ENCODE data around the gene EIF5B.

The EIF5B gene

DNA sequence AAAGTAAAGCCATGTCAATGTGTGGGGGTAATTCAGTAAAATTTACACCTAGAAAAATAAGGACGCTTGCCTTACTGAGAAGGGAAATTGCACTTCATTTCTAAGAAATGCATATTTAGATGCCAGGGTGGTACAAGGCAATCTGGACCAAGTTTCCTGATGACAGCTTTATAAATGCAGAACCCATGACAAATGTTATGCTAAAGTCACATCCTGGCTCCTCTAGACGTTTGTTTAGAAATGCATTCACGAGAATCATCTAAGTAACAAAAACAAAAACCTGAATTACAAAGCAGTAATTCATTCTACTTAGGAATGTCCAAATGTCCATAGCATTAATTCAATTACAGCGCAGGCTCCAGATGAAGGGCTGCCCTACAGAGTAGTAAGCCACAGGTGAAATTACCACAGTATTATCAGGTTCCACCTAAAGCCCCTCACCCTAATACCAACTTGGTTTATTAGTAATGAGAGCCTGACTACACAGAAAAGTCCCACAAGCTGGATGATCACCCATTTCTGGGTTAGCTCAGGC is 102.8 kb downstream of the EIF5B start:
- POLR2A ChIA-PET = no interaction called here
- DNase-seq (ENCODE audit: extremely low spot score) = no peak
- TF ChIP-seq HDGF (IDR thresholded peaks at IDR 0.05; ENCODE audit: borderline replicate concordance) = no peak
- no peak for TF ChIP-seq NFRKB (IDR thresholded peaks at IDR 0.05)
- TF ChIP-seq FOXA1 (IDR thresholded peaks at IDR 0.05) = no peak
- TF ChIP-seq ARNT (IDR thresholded peaks at IDR 0.05) = no peak
- no peak for TF ChIP-seq CTBP1 (IDR thresholded peaks at IDR 0.05; ENCODE audit: borderline replicate concordance)
- no peak for TF ChIP-seq ZNF384 (IDR thresholded peaks at IDR 0.05)
- TF ChIP-seq, protein P1, sequence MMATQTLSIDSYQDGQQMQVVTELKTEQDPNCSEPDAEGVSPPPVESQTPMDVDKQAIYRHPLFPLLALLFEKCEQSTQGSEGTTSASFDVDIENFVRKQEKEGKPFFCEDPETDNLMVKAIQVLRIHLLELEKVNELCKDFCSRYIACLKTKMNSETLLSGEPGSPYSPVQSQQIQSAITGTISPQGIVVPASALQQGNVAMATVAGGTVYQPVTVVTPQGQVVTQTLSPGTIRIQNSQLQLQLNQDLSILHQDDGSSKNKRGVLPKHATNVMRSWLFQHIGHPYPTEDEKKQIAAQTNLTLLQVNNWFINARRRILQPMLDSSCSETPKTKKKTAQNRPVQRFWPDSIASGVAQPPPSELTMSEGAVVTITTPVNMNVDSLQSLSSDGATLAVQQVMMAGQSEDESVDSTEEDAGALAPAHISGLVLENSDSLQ (IDR thresholded peaks at IDR 0.05) = no peak
- no peak for TF ChIP-seq L3MBTL2 (conservative IDR thresholded peaks at IDR 0.05)
- TF ChIP-seq LEF1 (IDR thresholded peaks at IDR 0.05; ENCODE audit: borderline replicate concordance) = no peak
- no peak for TF ChIP-seq FOXK2 (IDR thresholded peaks at IDR 0.05)
- TF ChIP-seq BHLHE40 (IDR thresholded peaks at IDR 0.05; ENCODE audit: borderline replicate concordance) = no peak
- TF ChIP-seq SUZ12 (IDR thresholded peaks at IDR 0.05) = no peak
- TF ChIP-seq ELF4 (IDR thresholded peaks at IDR 0.05) = no peak
- TF ChIP-seq TARDBP (IDR thresholded peaks at IDR 0.05) = no peak
- TF ChIP-seq FOXM1 (IDR thresholded peaks at IDR 0.05; ENCODE audit: borderline replicate concordance) = no peak
- TF ChIP-seq SP1 (IDR thresholded peaks at IDR 0.05) = no peak
- CTCF ChIA-PET = interaction anchor here (0.7 kb wide), 1 partner anchor 10 kb away, joined by 3 read pairs; no protein-coding TSS in a partner anchor

DNA sequence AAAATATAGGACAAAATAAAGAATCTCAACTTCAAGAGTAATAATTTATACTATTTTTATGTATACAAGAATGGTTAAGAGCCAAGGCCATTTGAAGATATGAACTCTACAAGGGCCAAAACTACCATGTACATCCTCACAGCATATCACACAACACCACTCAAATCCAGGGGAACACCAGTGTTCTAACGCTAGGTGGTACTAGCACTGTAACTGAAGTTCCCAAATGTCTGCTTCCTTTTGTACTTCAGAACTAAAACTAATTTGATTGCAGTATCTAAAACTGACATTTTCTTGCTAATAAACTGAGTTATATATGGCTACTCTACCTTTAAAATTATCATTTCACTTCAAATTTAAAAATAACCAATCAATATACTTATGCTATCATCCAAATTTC is 105.6 kb downstream of the EIF5B start:
- ChIA-PET POLR2A (no interaction called here), CTCF (no interaction called here)
- DNase-seq (ENCODE audit: extremely low spot score) = no peak
- TF ChIP-seq HDGF (IDR thresholded peaks at IDR 0.05; ENCODE audit: borderline replicate concordance) = no peak
- TF ChIP-seq ARNT (IDR thresholded peaks at IDR 0.05) = no peak
- TF ChIP-seq BHLHE40 (IDR thresholded peaks at IDR 0.05; ENCODE audit: borderline replicate concordance) = no peak
- no peak for TF ChIP-seq ZNF384 (IDR thresholded peaks at IDR 0.05)
- no peak for TF ChIP-seq LEF1 (IDR thresholded peaks at IDR 0.05; ENCODE audit: borderline replicate concordance)
- TF ChIP-seq L3MBTL2 (conservative IDR thresholded peaks at IDR 0.05) = no peak
- no peak for TF ChIP-seq ELF4 (IDR thresholded peaks at IDR 0.05)
- TF ChIP-seq SP1 (IDR thresholded peaks at IDR 0.05) = no peak
- no peak for TF ChIP-seq FOXA1 (IDR thresholded peaks at IDR 0.05)
- TF ChIP-seq, protein P1 (IDR thresholded peaks at IDR 0.05) = no peak

DNA sequence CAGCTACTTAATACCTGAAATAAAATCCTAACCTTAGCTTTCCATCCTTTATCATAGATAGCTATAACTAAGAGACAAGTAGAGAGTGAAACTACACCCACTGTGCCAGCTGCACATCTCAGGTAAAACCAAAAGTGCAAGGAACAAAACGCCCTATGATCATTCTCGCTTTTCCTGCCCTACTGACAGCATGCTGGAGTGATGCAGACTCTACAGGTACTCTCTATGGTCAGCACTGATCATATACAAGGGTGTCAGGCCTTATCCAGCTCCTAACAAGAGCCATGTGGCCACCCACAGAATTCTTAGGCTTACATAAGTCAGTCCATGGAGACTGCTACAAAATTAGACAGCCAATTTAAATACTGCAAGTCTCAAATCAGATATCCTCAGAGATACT is 107.0 kb downstream of the EIF5B start:
- ChIA-PET CTCF (interaction anchor here (0.6 kb wide), 1 partner anchor 785 kb away, joined by 3 read pairs; no protein-coding TSS in a partner anchor), POLR2A (no interaction called here)
- no peak for DNase-seq (ENCODE audit: extremely low spot score)
- TF ChIP-seq LEF1 (IDR thresholded peaks at IDR 0.05; ENCODE audit: borderline replicate concordance) (no peak), FOXM1 (IDR thresholded peaks at IDR 0.05; ENCODE audit: borderline replicate concordance) (no peak), BHLHE40 (IDR thresholded peaks at IDR 0.05; ENCODE audit: borderline replicate concordance) (no peak), ZNF384 (IDR thresholded peaks at IDR 0.05) (no peak), CTBP1 (IDR thresholded peaks at IDR 0.05; ENCODE audit: borderline replicate concordance) (no peak), L3MBTL2 (conservative IDR thresholded peaks at IDR 0.05) (no peak), ARNT (IDR thresholded peaks at IDR 0.05) (no peak), SUZ12 (IDR thresholded peaks at IDR 0.05) (no peak), FOXA1 (IDR thresholded peaks at IDR 0.05) (no peak), SP1 (IDR thresholded peaks at IDR 0.05) (no peak), TARDBP (IDR thresholded peaks at IDR 0.05) (no peak), HDGF (IDR thresholded peaks at IDR 0.05; ENCODE audit: borderline replicate concordance) (no peak), FOXK2 (IDR thresholded peaks at IDR 0.05) (no peak), ELF4 (IDR thresholded peaks at IDR 0.05) (no peak), NFRKB (IDR thresholded peaks at IDR 0.05) (no peak)
- TF ChIP-seq, protein P1 (IDR thresholded peaks at IDR 0.05) = no peak

DNA sequence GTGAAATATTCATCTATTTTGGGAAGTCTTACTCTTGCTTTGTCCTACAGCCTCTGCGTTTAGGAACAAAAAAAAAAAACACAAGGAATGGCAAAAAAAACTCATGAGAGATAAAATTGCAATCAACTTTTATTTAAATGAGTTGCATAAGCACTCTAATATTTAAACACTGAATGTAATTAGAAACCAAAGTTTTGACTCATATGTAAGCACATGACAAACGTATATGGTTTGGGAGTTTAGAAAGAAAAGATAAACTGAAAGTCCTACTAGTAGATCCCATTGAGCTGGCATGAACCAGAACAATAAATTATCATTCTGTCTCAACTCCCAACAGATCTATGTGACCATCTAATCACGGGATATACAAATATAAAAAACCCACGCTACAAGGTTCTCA is 107.9 kb downstream of the EIF5B start:
- ChIA-PET POLR2A (no interaction called here), CTCF (interaction anchor here (0.7 kb wide), 1 partner anchor 10 kb away, joined by 3 read pairs; no protein-coding TSS in a partner anchor)
- no peak for TF ChIP-seq BHLHE40 (IDR thresholded peaks at IDR 0.05; ENCODE audit: borderline replicate concordance)
- no peak for TF ChIP-seq ZNF384 (IDR thresholded peaks at IDR 0.05)
- TF ChIP-seq FOXK2 (IDR thresholded peaks at IDR 0.05) = no peak
- no peak for TF ChIP-seq FOXM1 (IDR thresholded peaks at IDR 0.05; ENCODE audit: borderline replicate concordance)
- no peak for TF ChIP-seq SP1 (IDR thresholded peaks at IDR 0.05)
- no peak for TF ChIP-seq L3MBTL2 (conservative IDR thresholded peaks at IDR 0.05)
- TF ChIP-seq HDGF (IDR thresholded peaks at IDR 0.05; ENCODE audit: borderline replicate concordance) = no peak
- no peak for TF ChIP-seq ELF4 (IDR thresholded peaks at IDR 0.05)
- no peak for TF ChIP-seq NFRKB (IDR thresholded peaks at IDR 0.05)
- TF ChIP-seq FOXA1 (IDR thresholded peaks at IDR 0.05) = no peak
- no peak for TF ChIP-seq ARNT (IDR thresholded peaks at IDR 0.05)
- no peak for TF ChIP-seq LEF1 (IDR thresholded peaks at IDR 0.05; ENCODE audit: borderline replicate concordance)
- no peak for TF ChIP-seq SUZ12 (IDR thresholded peaks at IDR 0.05)
- TF ChIP-seq, protein P1 (IDR thresholded peaks at IDR 0.05) = no peak
- TF ChIP-seq CTBP1 (IDR thresholded peaks at IDR 0.05; ENCODE audit: borderline replicate concordance) = no peak
- no peak for TF ChIP-seq TARDBP (IDR thresholded peaks at IDR 0.05)
- DNase-seq (ENCODE audit: extremely low spot score) = no peak

DNA sequence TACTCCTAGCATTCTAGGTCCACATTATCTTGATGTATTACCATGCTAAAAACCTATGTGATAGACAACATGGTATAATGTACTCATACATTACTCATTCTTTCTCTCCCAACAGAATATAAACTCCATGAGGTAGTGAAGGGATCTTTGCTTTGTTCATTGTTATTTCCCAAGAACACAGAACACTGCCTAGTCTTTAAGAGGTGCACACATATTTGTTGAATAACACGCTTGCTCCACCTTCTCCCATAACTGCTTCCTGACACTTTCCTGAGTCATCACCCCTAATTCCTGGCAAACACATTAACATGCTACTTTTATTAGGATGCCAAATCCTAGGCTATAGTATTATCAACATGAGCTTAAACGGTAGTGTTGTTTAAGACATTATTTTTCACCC is 111.4 kb downstream of the EIF5B start:
- no peak for DNase-seq (ENCODE audit: extremely low spot score)
- TF ChIP-seq, protein P1 (IDR thresholded peaks at IDR 0.05) = no peak
- TF ChIP-seq ARNT (IDR thresholded peaks at IDR 0.05) (no peak), BHLHE40 (IDR thresholded peaks at IDR 0.05; ENCODE audit: borderline replicate concordance) (no peak), CTBP1 (IDR thresholded peaks at IDR 0.05; ENCODE audit: borderline replicate concordance) (no peak)
- CTCF ChIA-PET = interaction anchor here (0.6 kb wide), 1 partner anchor 12 kb away, joined by 3 read pairs; no protein-coding TSS in a partner anchor
- POLR2A ChIA-PET = no interaction called here
